WTC11 (cell line): ENCODE results near the gene TNNT2. TPM values are rescaled to one million over a fixed set of nuclear protein-coding genes. Genes with fewer than 3 reads are reported as not detected.

Experiments used
- ATAC-seq: fragments of 200-7000 bp; cut with Tn5 transposase; 2 replicates; pipeline ENCODE4 v1.10.0; 2021; ENCODE audit warnings: mild to moderate bottlenecking, moderate library complexity
- CTCF ChIA-PET: fragments of 300-600 bp; sonication (Branson Sonifier 250); formaldehyde crosslinking; loops from one replicate; lab custom pipeline; 2021; ENCODE audit warnings: antibody characterized with exemption; lab: Charles Lee
- POLR2A ChIA-PET: fragments of 350-600 bp; sonication (Branson Sonifier 250); formaldehyde crosslinking; loops from one replicate; lab custom pipeline; 2021; ENCODE audit warnings: antibody characterized with exemption; lab: Charles Lee
- DNase-seq: peaks from one replicate; pipeline ENCODE4 v3.0.0; 2021; ENCODE audit warnings: low spot score
- H3K27ac Mint-ChIP-seq: 2 replicates; pipeline ENCODE4 v1.8.0; 2021; ENCODE audit warnings: mixed read lengths
- H3K27me3 Mint-ChIP-seq: 2 replicates; pipeline ENCODE4 v1.8.0; 2021; ENCODE audit warnings: low read depth, mild to moderate bottlenecking, moderate library complexity, mixed read lengths
- H3K36me3 Mint-ChIP-seq: 2 replicates; pipeline ENCODE4 v1.8.0; 2021; ENCODE audit warnings: mixed read lengths
- H3K4me1 Mint-ChIP-seq: 2 replicates; pipeline ENCODE4 v1.8.0; 2022; ENCODE audit warnings: mixed read lengths
- H3K4me3 Mint-ChIP-seq: 2 replicates; pipeline ENCODE4 v1.8.0; 2021; ENCODE audit warnings: mild to moderate bottlenecking, moderate library complexity, mixed read lengths
- H3K9me3 Mint-ChIP-seq: 2 replicates; pipeline ENCODE4 v1.8.0; 2021; ENCODE audit warnings: mixed read lengths
- ESRRA ChIP-seq: sonication (generic); formaldehyde crosslinking; IDR thresholded peaks from 2 replicates; pipeline ENCODE4 v1.8.1; 2022; ENCODE audit warnings: mild to moderate bottlenecking, missing genetic modification reagents, borderline replicate concordance
- ETV6 ChIP-seq: sonication (generic); formaldehyde crosslinking; IDR thresholded peaks from 2 replicates; pipeline ENCODE4 v1.8.1; 2022; ENCODE audit warnings: mild to moderate bottlenecking, missing genetic modification reagents
- FOXJ3 ChIP-seq: sonication (generic); formaldehyde crosslinking; IDR thresholded peaks from 2 replicates; pipeline ENCODE4 v1.9.0; 2021; ENCODE audit warnings: missing genetic modification reagents, mild to moderate bottlenecking, borderline replicate concordance
- FOXK1 ChIP-seq: sonication (generic); formaldehyde crosslinking; IDR thresholded peaks from 2 replicates; pipeline ENCODE4 v1.8.0; 2022; ENCODE audit warnings: mild to moderate bottlenecking, moderate library complexity, missing genetic modification reagents
- JAZF1 ChIP-seq: fragments of 250-450 bp; sonication (Bioruptor Pico); IDR thresholded peaks from 2 replicates; pipeline ENCODE4 v1.9.0; 2021; ENCODE audit warnings: moderate library complexity, mild to moderate bottlenecking, inconsistent platforms
- NFATC4 ChIP-seq: fragments of 250-450 bp; sonication (Bioruptor Pico); IDR thresholded peaks from 2 replicates; pipeline ENCODE4 v1.9.0; 2021; ENCODE audit warnings: mild to moderate bottlenecking
- NFE2L1 ChIP-seq: sonication (generic); formaldehyde crosslinking; IDR thresholded peaks from 2 replicates; pipeline ENCODE4 v1.8.1; 2023; ENCODE audit warnings: missing genetic modification reagents
- NR3C1 ChIP-seq: sonication (generic); formaldehyde crosslinking; conservative IDR thresholded peaks from 2 replicates; pipeline ENCODE4 v1.8.1; 2023; ENCODE audit warnings: low read depth, mild to moderate bottlenecking, missing genetic modification reagents
- SMAD4 ChIP-seq: sonication (generic); formaldehyde crosslinking; IDR thresholded peaks from 2 replicates; pipeline ENCODE4 v1.8.0; 2022; ENCODE audit warnings: mild to moderate bottlenecking, missing genetic modification reagents
- TEAD4 ChIP-seq: sonication (generic); formaldehyde crosslinking; IDR thresholded peaks from 2 replicates; pipeline ENCODE4 v1.8.0; 2022; ENCODE audit warnings: mild to moderate bottlenecking, missing genetic modification reagents
- ZNF219 ChIP-seq: sonication (generic); formaldehyde crosslinking; IDR thresholded peaks from 2 replicates; pipeline ENCODE4 v1.8.0; 2023; ENCODE audit warnings: missing genetic modification reagents, mild to moderate bottlenecking, borderline replicate concordance
- ZNF317 ChIP-seq: sonication (generic); formaldehyde crosslinking; IDR thresholded peaks from 2 replicates; pipeline ENCODE4 v1.8.1; 2023; ENCODE audit warnings: low read depth, mild to moderate bottlenecking, moderate library complexity, missing genetic modification reagents, borderline replicate concordance
- total RNA-seq: library from RNA; stranded (reverse); gene quantifications from 3 replicates; pipeline ENCODE4 v1.2.3, GENCODE V29; 2021
- TF ChIP-seq, protein P1 (sequence below): sonication (generic); formaldehyde crosslinking; IDR thresholded peaks from 2 replicates; pipeline ENCODE4 v1.8.0; 2022; ENCODE audit warnings: mild to moderate bottlenecking, missing genetic modification reagents
- TF ChIP-seq, protein P2 (sequence below): sonication (generic); formaldehyde crosslinking; conservative IDR thresholded peaks from 2 replicates; pipeline ENCODE4 v1.8.1; 2023; ENCODE audit warnings: mild to moderate bottlenecking, low read depth, missing genetic modification reagents, moderate library complexity
- TF ChIP-seq, protein P3 (sequence below): sonication (generic); formaldehyde crosslinking; IDR thresholded peaks from 2 replicates; pipeline ENCODE4 v1.8.1; 2023; ENCODE audit warnings: mild to moderate bottlenecking, missing genetic modification reagents
- TF ChIP-seq, protein P4 (sequence below): sonication (generic); formaldehyde crosslinking; IDR thresholded peaks from 2 replicates; pipeline ENCODE4 v1.8.0; 2023; ENCODE audit warnings: mild to moderate bottlenecking, missing genetic modification reagents
- TF ChIP-seq, protein P5 (sequence below): sonication (generic); formaldehyde crosslinking; IDR thresholded peaks from 2 replicates; pipeline ENCODE4 v1.8.0; 2022; ENCODE audit warnings: missing genetic modification reagents
- TF ChIP-seq, protein P6 (sequence below): fragments of 250-450 bp; sonication (Bioruptor Pico); IDR thresholded peaks from 2 replicates; pipeline ENCODE4 v2.1.2; 2022; ENCODE audit warnings: mild to moderate bottlenecking, moderate library complexity

Gene TNNT2
- total RNA-seq, 1 experiment from 2014 or later, result 6.1 TPM

DNA sequence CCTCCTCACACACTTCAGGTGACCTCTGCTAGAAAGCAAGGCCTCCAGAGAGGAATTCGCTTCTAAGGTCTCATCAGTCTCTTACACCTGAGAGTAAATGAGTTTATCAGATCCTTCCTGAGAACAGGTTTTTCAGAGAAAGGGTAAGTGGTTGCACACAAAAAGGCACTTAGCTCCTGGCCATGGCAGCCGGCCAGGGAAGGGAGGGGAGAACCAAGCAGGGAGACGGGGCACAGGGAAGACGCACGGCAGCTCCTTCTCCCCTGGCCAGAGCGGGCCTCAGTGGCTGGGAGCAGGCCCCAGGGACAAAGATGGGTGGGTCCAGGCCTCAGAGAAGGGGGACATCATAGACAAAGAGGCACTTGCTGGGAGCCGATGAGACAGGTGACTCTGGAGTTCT, 3.6 kb upstream of the TNNT2 start (continued):
- TF ChIP-seq ESRRA (CRISPR knock-in tag), result no peak
- TF ChIP-seq, protein P1, sequence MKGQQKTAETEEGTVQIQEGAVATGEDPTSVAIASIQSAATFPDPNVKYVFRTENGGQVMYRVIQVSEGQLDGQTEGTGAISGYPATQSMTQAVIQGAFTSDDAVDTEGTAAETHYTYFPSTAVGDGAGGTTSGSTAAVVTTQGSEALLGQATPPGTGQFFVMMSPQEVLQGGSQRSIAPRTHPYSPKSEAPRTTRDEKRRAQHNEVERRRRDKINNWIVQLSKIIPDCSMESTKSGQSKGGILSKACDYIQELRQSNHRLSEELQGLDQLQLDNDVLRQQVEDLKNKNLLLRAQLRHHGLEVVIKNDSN, result no peak
- TF ChIP-seq FOXK1 (CRISPR knock-in tag), result no peak

DNA sequence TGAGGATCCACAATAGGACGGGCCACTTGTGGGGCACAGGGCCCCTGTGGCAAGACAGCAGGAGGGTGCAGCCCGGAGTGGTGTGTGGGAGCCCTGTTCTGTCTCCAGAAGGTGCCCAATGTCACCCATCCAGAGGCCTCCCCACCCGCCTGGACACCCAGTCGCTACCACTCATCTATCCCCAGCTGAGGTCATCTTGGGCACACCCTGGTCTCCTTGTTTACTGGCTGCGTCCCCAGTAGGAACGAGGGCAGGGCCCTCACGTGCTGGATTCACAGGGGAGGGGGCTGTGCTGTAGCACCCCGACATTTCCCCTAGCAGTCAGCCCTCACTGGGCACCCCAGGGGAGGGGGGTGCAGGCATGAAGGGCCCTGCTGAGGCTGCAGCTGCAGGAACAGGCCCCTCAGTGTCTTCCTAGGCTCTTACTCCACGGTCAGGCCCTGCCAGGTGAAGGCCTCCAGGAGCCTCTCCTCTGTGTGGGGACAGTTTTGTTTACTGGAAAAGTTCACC, 2.3 kb upstream of the TNNT2 start:
- Mint-ChIP-seq H3K4me3 (no peak overlapping the region), H3K9me3 (no peaks in the 10 kb centered on the region), H3K27me3 (no peaks in the 10 kb centered on the region), H3K36me3 (no peaks in the 10 kb centered on the region), H3K4me1 (peaks cover 38% of the 10 kb centered on the region), H3K27ac (no peak overlapping the region)
- no peak for ATAC-seq
- ChIA-PET POLR2A (no interaction called here), CTCF (interaction anchor here (1.5 kb wide), 1 partner anchor 29 kb away, joined by 3 read pairs; no protein-coding TSS in a partner anchor)
- TF ChIP-seq, protein P2, sequence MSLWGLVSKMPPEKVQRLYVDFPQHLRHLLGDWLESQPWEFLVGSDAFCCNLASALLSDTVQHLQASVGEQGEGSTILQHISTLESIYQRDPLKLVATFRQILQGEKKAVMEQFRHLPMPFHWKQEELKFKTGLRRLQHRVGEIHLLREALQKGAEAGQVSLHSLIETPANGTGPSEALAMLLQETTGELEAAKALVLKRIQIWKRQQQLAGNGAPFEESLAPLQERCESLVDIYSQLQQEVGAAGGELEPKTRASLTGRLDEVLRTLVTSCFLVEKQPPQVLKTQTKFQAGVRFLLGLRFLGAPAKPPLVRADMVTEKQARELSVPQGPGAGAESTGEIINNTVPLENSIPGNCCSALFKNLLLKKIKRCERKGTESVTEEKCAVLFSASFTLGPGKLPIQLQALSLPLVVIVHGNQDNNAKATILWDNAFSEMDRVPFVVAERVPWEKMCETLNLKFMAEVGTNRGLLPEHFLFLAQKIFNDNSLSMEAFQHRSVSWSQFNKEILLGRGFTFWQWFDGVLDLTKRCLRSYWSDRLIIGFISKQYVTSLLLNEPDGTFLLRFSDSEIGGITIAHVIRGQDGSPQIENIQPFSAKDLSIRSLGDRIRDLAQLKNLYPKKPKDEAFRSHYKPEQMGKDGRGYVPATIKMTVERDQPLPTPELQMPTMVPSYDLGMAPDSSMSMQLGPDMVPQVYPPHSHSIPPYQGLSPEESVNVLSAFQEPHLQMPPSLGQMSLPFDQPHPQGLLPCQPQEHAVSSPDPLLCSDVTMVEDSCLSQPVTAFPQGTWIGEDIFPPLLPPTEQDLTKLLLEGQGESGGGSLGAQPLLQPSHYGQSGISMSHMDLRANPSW (CRISPR knock-in tag), result no peak
- TF ChIP-seq NR3C1 (CRISPR knock-in tag) (no peak), JAZF1 (CRISPR knock-in tag) (no peak), FOXK1 (CRISPR knock-in tag) (no peak), FOXJ3 (CRISPR knock-in tag) (no peak), ZNF317 (CRISPR knock-in tag) (no peak), NFATC4 (CRISPR knock-in tag) (no peak), ETV6 (CRISPR knock-in tag) (no peak), SMAD4 (CRISPR knock-in tag) (no peak), TEAD4 (no peak), ZNF219 (CRISPR knock-in tag) (no peak), NFE2L1 (CRISPR knock-in tag) (no peak)
- TF ChIP-seq, protein P3, sequence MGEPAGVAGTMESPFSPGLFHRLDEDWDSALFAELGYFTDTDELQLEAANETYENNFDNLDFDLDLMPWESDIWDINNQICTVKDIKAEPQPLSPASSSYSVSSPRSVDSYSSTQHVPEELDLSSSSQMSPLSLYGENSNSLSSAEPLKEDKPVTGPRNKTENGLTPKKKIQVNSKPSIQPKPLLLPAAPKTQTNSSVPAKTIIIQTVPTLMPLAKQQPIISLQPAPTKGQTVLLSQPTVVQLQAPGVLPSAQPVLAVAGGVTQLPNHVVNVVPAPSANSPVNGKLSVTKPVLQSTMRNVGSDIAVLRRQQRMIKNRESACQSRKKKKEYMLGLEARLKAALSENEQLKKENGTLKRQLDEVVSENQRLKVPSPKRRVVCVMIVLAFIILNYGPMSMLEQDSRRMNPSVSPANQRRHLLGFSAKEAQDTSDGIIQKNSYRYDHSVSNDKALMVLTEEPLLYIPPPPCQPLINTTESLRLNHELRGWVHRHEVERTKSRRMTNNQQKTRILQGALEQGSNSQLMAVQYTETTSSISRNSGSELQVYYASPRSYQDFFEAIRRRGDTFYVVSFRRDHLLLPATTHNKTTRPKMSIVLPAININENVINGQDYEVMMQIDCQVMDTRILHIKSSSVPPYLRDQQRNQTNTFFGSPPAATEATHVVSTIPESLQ (CRISPR knock-in tag), result no peak
- TF ChIP-seq, protein P4, sequence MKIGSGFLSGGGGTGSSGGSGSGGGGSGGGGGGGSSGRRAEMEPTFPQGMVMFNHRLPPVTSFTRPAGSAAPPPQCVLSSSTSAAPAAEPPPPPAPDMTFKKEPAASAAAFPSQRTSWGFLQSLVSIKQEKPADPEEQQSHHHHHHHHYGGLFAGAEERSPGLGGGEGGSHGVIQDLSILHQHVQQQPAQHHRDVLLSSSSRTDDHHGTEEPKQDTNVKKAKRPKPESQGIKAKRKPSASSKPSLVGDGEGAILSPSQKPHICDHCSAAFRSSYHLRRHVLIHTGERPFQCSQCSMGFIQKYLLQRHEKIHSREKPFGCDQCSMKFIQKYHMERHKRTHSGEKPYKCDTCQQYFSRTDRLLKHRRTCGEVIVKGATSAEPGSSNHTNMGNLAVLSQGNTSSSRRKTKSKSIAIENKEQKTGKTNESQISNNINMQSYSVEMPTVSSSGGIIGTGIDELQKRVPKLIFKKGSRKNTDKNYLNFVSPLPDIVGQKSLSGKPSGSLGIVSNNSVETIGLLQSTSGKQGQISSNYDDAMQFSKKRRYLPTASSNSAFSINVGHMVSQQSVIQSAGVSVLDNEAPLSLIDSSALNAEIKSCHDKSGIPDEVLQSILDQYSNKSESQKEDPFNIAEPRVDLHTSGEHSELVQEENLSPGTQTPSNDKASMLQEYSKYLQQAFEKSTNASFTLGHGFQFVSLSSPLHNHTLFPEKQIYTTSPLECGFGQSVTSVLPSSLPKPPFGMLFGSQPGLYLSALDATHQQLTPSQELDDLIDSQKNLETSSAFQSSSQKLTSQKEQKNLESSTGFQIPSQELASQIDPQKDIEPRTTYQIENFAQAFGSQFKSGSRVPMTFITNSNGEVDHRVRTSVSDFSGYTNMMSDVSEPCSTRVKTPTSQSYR (CRISPR knock-in tag), result no peak
- TF ChIP-seq, protein P5, sequence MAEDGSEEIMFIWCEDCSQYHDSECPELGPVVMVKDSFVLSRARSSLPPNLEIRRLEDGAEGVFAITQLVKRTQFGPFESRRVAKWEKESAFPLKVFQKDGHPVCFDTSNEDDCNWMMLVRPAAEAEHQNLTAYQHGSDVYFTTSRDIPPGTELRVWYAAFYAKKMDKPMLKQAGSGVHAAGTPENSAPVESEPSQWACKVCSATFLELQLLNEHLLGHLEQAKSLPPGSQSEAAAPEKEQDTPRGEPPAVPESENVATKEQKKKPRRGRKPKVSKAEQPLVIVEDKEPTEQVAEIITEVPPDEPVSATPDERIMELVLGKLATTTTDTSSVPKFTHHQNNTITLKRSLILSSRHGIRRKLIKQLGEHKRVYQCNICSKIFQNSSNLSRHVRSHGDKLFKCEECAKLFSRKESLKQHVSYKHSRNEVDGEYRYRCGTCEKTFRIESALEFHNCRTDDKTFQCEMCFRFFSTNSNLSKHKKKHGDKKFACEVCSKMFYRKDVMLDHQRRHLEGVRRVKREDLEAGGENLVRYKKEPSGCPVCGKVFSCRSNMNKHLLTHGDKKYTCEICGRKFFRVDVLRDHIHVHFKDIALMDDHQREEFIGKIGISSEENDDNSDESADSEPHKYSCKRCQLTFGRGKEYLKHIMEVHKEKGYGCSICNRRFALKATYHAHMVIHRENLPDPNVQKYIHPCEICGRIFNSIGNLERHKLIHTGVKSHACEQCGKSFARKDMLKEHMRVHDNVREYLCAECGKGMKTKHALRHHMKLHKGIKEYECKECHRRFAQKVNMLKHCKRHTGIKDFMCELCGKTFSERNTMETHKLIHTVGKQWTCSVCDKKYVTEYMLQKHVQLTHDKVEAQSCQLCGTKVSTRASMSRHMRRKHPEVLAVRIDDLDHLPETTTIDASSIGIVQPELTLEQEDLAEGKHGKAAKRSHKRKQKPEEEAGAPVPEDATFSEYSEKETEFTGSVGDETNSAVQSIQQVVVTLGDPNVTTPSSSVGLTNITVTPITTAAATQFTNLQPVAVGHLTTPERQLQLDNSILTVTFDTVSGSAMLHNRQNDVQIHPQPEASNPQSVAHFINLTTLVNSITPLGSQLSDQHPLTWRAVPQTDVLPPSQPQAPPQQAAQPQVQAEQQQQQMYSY, result no peak
- TF ChIP-seq, protein P6, sequence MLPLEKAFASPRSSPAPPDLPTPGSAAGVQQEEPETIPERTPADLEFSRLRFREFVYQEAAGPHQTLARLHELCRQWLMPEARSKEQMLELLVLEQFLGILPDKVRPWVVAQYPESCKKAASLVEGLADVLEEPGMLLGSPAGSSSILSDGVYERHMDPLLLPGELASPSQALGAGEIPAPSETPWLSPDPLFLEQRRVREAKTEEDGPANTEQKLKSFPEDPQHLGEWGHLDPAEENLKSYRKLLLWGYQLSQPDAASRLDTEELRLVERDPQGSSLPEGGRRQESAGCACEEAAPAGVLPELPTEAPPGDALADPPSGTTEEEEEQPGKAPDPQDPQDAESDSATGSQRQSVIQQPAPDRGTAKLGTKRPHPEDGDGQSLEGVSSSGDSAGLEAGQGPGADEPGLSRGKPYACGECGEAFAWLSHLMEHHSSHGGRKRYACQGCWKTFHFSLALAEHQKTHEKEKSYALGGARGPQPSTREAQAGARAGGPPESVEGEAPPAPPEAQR (CRISPR knock-in tag), result no peak
- no peak for DNase-seq
